Mammary epithelial cell (primary cell): Measurements from ENCODE around the gene CCDC33.

ENCODE experiments used
- EZH2 ChIP-seq: IDR thresholded peaks from 2 replicates; pipeline ENCODE4 v1.6.1; 2012; ENCODE audit warnings: low read length, inconsistent platforms, borderline replicate concordance
- TF ChIP-seq, protein P1 (sequence below), 2 donors: IDR thresholded peaks in 1 of 2; conservative IDR thresholded peaks in 1 of 2; 2 replicates each; pipeline ENCODE4 v1.5.1; 2011 to 2012; ENCODE audit warnings: inconsistent platforms in 2 of 2, low read length in 2 of 2, mild to moderate bottlenecking in 2 of 2, control low read depth in 1 of 2, low read depth in 1 of 2; ENCODE audit not compliant: insufficient read depth in 1 of 2; ENCODE audit errors: extremely low read depth in 1 of 2

DNA sequence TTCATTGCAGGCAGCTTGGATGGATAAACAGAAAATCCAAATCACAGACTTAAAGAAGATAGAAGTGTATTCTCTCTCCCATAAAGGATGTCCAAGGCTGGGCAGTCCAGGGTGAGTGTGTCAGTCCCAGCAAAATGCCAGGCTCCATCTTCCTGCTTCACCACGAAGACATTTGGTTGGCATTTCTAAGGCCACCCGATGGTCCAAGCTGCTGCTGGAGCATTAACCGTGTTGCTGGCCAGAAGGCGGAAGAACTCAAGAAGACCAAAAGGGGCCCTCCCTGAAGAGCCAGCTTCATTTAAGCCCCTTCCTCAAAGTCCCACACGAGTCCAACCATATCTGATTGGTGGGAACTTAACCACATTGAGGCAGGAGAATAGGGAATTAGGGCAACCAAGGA lies 134.3 kb downstream of the CCDC33 start:
- TF ChIP-seq, protein P1, sequence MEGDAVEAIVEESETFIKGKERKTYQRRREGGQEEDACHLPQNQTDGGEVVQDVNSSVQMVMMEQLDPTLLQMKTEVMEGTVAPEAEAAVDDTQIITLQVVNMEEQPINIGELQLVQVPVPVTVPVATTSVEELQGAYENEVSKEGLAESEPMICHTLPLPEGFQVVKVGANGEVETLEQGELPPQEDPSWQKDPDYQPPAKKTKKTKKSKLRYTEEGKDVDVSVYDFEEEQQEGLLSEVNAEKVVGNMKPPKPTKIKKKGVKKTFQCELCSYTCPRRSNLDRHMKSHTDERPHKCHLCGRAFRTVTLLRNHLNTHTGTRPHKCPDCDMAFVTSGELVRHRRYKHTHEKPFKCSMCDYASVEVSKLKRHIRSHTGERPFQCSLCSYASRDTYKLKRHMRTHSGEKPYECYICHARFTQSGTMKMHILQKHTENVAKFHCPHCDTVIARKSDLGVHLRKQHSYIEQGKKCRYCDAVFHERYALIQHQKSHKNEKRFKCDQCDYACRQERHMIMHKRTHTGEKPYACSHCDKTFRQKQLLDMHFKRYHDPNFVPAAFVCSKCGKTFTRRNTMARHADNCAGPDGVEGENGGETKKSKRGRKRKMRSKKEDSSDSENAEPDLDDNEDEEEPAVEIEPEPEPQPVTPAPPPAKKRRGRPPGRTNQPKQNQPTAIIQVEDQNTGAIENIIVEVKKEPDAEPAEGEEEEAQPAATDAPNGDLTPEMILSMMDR (conservative IDR thresholded peaks at IDR 0.05 in 1 of 2, IDR thresholded peaks at IDR 0.05 in 1 of 2; ENCODE audit: extremely low read depth in 1 of 2, insufficient read depth in 1 of 2, low read depth in 1 of 2, low read length in 2 of 2), result no peak
- TF ChIP-seq EZH2, result no peak
